Measurements from ENCODE around the gene KRTAP27-1. TPM values are rescaled to one million over a fixed set of nuclear protein-coding genes. Genes with fewer than 3 reads are reported as not detected.

Gene KRTAP27-1
- total and polyA plus RNA-seq, 2 of the 8 experiments (the other 6 are each of a cell fraction or from before 2014, with no cell fraction given), result not detected

GRCh38 chr21:30354308-30355005 lies 17.0 kb upstream of the KRTAP27-1 start (continued):
- TF ChIP-seq MAFK (IDR thresholded peaks at IDR 0.05; ENCODE audit: low read depth, low read length) (no peak), SAP30 (IDR thresholded peaks at IDR 0.05; ENCODE audit: insufficient read depth, insufficient replicate concordance, low read length) (no peak), KDM4A (IDR thresholded peaks at IDR 0.05; ENCODE audit: low read depth, low read length, severe bottlenecking) (no peak), RXRA (IDR thresholded peaks at IDR 0.05; ENCODE audit: insufficient read depth, low read depth, low read length) (no peak), FOSL1 (IDR thresholded peaks at IDR 0.05; ENCODE audit: insufficient read depth, low read depth, low read length) (no peak), SIRT6 (IDR thresholded peaks at IDR 0.05; ENCODE audit: low read length) (no peak), BACH1 (IDR thresholded peaks at IDR 0.05; ENCODE audit: low read length) (no peak), GABPA (IDR thresholded peaks at IDR 0.05; ENCODE audit: borderline replicate concordance, insufficient read depth, low read length) (no peak)

All from H1 (cell line).